Renal cortex interstitium (tissue), 3 donors: ENCODE measurements around the gene CFAP69. TPM values are rescaled to one million over a fixed set of nuclear protein-coding genes. Genes with fewer than 3 reads are reported as not detected.

Source experiments
- polyA plus RNA-seq, 3 donors: library from polyadenylated mRNA; unstranded; fragments of 120-200 nt; gene quantifications; one replicate each; pipeline ENCODE4 v1.2.1, GENCODE V29; 2013; ENCODE audit not compliant: insufficient read length in 3 of 3

The CFAP69 gene
- polyA plus RNA-seq, 3 donors: 12.6 to 25.3 (median 19.1) TPM

Other genes with a start within 250 kb of the CFAP69 start
- 10 to 100 TPM; 10.4 to 16.2 (median 14.0) TPM for gene STEAP1, start 90.7 kb upstream of the CFAP69 start, polyA plus RNA-seq
- 10 to 100 TPM; 11.4 to 20.4 (median 13.4) TPM for gene STEAP2, start 33.4 kb upstream of the CFAP69 start, polyA plus RNA-seq
- gene FAM237B, start 76.1 kb downstream of the CFAP69 start, polyA plus RNA-seq: under 1 TPM; 0.36 to 0.68 (median 0.48) TPM
- gene GTPBP10, start 101.5 kb downstream of the CFAP69 start, polyA plus RNA-seq: 10 to 100 TPM; 22.6 to 29.0 (median 24.5) TPM
- 10 to 100 TPM; 40.4 to 54.3 (median 52.1) TPM for gene CLDN12, start 158.3 kb downstream of the CFAP69 start, polyA plus RNA-seq
- under 1 TPM in 1 of 3 donors, not detected in 2; 0.50 TPM for gene PTTG1IP2, start 224.5 kb downstream of the CFAP69 start, polyA plus RNA-seq